DMS53 (cell line): ENCODE results near the gene PIK3R2.
"Not testable (repeated sequence)": the region's sequence is repeated elsewhere in the genome, so short reads cannot be mapped to it uniquely, and the experiment has no call there.

ENCODE experiments used
- DNase-seq: peaks from one replicate; lab custom pipeline; 2025; lab: John Stamatoyannopoulos, UW

Gene PIK3R2

DNA sequence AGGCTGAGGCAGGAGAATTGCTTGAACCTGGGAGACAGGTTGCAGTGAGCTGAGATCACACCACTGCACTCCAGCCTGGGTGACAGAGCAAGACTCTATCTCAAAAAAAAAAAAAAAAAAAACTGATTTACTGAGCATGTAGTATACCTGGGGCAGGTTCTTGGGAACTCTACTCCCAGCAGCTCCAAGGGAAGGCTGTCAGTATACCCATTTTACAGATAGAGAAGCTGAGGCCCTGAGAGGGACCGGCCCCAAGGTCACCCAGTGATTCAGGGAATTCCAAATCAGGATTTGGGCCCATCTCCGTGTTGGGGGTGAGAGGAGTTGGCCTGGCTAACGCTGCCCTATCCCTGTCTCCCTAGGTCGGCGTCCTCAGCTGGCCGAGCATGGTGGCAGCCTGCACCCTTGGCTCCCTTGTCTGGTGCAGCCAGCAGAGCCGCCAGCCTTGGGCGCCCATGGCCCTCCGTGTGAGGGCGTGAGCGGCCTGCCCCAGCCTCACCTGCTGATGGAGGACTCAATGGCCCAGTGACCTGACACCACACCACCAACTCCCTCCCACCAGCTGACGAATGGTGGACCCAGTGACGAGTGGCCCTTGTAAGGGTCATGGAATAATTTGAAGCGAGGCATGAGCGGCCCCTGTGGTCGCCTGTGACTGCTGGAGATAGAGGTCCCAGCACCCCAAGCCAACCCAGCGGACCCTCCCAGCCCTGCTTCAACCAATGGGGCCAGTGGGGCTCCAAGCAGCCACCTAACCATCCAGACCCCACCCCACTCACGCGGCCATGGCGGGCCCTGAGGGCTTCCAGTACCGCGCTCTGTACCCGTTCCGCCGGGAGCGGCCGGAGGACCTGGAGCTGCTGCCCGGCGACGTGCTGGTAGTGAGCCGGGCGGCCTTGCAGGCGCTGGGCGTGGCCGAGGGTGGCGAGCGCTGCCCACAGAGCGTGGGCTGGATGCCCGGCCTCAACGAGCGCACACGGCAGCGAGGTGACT lies 2.4 kb downstream of the PIK3R2 start:
- no peak for DNase-seq

DNA sequence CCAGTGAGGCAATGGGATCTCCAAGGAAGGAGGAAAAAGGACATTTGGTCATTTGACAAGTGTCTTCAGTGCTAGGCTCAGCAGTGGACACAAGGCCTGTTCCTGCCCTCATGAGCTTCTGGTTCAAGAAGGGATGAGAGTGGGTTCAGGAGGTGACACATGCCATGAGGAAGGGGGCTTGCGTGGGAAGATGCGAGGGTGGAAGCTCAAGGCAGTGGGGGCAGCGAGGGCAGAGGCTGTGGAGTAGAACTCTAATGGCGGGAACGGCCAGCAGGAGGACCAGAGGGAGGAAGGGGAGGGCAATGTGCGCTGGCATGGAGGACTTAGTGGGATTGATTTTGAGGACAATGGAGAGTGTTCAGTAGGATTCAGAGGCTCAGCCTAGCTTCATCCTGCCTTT lies 3.3 kb downstream of the PIK3R2 start:
- peak; percentile 20 for DNase-seq

DNA sequence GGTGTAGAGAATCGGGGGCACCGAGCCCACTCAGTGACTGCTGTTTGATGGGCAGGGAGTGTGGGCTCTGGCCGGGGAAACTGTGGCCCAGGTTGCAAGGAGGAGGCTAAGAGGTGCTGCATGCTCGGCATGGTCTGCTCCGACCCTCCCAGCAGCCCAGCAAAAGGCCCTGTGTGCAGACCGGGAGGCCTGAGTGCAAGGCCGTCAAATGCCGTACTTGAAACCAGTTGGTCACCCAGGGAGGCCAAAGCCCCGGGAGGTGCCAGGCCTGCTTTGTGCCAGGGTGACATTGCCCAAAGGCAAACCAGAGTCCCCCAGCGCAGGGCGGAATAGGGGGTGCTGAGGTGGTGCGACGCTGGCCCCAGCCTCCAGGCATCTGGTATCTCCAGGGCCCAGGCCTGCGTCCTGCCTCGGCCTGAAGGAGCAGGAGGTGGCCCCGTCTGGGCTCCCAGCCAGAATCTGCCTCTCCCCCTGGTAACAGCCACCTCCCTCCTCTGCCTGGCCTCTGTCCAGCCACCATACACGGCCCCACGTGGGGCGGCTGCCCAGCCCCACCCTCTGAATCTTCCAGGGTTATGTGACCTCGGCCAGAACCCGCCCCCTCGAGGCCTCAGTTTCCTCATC lies 4.0 kb downstream of the PIK3R2 start:
- DNase-seq: peak; percentile 94

DNA sequence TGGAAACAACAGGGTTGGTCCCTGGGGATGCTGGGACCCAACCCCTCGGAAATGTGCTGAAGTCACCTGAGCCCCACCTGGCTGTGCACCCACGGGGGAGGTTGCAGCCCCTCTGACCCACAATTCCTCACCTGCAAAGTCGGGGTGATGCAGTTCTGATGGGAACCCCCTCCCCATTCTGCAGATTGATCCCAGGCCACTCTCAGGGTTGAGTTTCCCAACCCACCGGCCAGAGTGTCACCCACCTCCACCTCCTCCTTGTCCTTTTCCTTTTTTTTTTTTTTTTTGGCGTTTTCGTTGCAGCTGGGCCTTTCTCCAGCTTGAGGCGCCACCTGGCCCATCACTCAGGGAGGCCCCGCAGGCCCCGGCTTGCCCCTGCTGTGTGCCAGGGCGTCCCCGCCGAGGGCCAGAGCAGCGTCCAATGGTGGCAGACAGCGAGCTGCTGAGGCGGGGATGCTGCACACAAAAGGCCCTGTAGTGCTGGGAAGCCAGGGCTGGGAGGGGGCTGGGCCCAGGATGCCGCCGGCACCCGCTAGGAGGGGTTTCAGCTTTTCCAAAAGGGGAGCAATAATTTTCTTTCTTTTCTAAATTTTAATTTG lies 4.6 kb downstream of the PIK3R2 start:
- DNase-seq: peak; percentile 93

GRCh38 chr19:18158467-18158866 lies 5.5 kb downstream of the PIK3R2 start:
- DNase-seq: no peak

DNA sequence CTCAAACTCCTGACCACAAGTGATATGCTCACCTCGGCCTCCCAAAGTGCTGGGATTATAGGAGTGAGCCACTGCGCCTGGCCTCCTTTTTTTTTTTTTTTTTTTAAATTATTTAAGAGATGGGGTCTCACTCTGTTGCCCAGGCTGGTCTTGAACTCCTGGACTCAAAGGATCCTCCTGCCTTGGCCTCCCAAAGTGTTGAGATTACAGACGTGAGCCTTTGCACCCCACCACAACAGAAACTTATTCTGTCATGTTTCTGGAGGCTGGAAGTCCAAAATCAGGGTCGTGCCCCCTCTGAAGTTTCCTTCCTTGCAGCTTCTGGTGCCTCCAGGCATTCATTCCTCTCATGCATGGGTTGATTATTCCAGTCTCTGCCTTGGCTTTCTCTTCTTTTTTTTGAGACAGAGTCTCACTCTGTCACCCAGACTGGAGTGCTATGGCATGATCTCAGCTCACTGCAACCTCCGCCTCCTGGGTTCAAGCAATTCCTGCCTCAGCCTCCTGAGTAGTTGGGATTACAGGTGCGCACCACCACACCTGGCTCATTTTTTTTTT lies 6.2 kb downstream of the PIK3R2 start:
- DNase-seq: not testable (repeated sequence)

GRCh38 chr19:18159810-18160209 lies 6.8 kb downstream of the PIK3R2 start:
- no peak for DNase-seq

DNA sequence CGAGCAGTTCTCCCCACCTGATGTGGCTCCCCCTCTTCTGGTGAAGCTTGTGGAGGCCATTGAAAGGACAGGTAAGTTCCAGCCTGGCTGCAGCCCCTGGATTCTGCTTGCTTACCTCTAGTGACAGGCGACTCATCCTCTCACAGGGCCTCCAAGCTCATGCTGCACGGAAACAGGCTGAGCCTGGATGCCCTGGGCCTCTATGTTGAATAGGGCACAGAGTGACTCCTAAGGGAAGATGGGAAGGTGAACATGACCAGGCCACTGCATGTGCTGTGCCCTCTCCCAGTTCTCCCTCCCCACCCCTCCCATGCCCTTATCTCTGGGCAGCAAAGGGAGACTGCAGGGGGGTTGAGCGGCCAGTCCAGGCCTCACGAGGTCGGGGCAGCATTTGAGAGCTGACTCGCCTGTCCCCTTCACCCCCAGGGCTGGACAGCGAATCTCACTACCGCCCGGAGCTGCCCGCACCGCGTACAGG lies 7.6 kb downstream of the PIK3R2 start:
- peak; percentile 50 for DNase-seq

DNA sequence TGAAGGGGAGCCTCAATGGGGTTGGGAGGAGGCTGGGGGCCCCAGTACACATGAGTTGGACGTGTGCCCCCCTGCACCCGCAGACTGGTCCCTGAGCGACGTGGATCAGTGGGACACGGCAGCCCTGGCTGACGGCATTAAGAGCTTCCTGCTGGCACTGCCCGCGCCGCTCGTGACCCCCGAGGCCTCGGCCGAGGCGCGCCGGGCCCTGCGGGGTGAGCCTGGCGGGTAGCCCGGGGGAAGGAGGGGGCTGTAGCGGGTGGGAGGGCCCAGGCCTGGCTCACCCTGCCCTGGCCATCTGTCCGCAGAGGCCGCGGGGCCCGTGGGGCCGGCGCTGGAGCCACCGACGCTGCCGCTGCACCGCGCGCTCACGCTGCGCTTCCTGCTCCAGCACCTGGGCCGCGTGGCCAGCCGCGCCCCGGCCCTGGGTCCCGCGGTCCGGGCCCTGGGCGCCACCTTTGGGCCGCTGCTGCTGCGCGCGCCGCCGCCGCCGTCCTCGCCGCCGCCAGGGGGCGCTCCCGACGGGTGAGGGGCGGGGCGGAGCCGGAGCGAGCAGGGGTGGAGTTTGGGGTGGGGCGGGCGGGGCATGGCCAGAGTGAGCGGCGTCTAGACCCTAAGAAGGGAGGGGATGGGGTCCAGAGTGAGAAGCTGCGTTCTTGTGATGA lies 8.1 kb downstream of the PIK3R2 start:
- DNase-seq: peak; percentile 87

- DNase-seq: no peak
These were observed 8.7 kb downstream of the PIK3R2 start for GRCh38 chr19:18161636-18162002.

- no peak for DNase-seq
These were observed 11.1 kb downstream of the PIK3R2 start for GRCh38 chr19:18164072-18164471.

GRCh38 chr19:18165794-18166544 lies 13.0 kb downstream of the PIK3R2 start:
- DNase-seq: no peak

- DNase-seq: peak; percentile 24
These were observed 14.0 kb downstream of the PIK3R2 start for GRCh38 chr19:18167011-18167410.

GRCh38 chr19:18167975-18168645 lies 15.1 kb downstream of the PIK3R2 start:
- DNase-seq: peak; percentile 51

DNA sequence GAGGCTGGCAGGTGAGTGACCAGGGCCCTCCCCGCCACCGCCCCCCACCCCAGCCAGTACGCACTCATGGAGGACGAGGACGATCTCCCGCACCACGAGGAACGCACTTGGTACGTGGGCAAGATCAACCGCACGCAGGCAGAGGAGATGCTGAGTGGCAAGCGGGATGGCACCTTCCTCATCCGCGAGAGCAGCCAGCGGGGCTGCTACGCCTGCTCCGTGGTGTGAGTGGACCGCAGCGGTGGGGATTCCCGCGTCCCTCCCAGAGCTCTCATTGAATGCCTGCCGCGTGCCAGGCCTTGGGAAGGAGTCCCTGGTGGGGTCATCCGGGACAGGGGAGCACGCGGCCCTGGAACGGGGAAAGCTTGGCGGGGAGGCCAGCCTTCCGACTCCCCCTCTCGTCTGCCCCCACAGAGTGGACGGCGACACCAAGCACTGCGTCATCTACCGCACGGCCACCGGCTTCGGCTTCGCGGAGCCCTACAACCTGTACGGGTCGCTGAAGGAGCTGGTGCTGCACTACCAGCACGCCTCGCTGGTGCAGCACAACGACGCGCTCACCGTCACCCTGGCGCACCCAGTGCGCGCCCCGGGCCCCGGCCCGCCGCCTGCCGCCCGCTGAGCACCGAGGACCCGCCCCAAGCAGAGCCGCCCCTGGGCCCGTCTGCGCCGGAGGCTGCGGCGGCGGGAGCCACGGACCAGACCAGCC lies 15.9 kb downstream of the PIK3R2 start:
- DNase-seq: peak; percentile 43

DNA sequence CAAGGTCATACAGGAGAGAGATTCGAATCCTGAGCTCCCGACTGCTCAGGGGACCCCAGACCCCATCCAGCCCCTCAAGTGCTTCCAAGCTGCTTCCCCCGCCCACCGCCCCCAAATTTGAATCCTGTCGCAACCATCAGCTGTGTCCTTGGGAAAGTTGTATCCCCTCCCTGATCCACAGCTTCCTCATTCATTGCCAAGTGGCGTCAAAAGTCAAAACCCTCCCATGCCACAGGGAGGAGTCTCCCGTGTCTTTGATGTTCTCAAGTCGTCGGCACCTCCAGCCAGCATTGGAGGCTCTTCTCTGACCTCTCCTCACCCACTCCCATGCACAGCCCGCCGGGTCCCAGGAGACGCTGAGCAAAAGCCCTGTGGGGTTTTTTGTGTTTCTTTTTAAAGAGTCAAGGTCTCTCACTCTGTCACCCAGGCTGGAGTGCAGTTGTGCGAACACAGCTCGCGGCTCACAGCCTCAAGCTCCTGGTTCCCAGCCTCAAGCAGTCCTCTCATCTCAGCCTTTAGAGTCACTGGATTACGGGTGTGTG lies 17.8 kb downstream of the PIK3R2 start:
- no peak for DNase-seq

GRCh38 chr19:18171605-18172327 lies 18.8 kb downstream of the PIK3R2 start:
- no peak for DNase-seq

GRCh38 chr19:18172331-18173053 lies 19.5 kb downstream of the PIK3R2 start:
- DNase-seq: no peak
